RWPE2 (cell line): ENCODE measurements around the gene DRICH1.
"Not testable (repeated sequence)": the region's sequence is repeated elsewhere in the genome, so short reads cannot be mapped to it uniquely, and the experiment has no call there.

Source experiments
- ATAC-seq: fragments of 200-7000 bp; cut with Tn5 transposase; 3 replicates; pipeline ENCODE4 v1.9.1; 2021; ENCODE audit warnings: low read depth
- DNase-seq: peaks from one replicate; pipeline ENCODE4 v3.0.0-alpha.2; 2020; ENCODE audit warnings: low spot score
- H3K27ac ChIP-seq: fragments of 450-650 bp; 2 replicates; pipeline ENCODE4 v1.5.1; 2017; ENCODE audit warnings: mild to moderate bottlenecking; ENCODE audit not compliant: poor library complexity, severe bottlenecking
- H3K27me3 ChIP-seq: fragments of 250-450 bp; sonication (Bioruptor Pico); 2 replicates; pipeline ENCODE4 v1.5.1; 2021; ENCODE audit warnings: mild to moderate bottlenecking, moderate library complexity; ENCODE audit not compliant: insufficient read depth, poor library complexity, severe bottlenecking
- H3K36me3 ChIP-seq: fragments of 250-450 bp; sonication (Bioruptor Pico); 2 replicates; pipeline ENCODE4 v1.5.1; 2020; ENCODE audit warnings: low read depth, mild to moderate bottlenecking, moderate library complexity
- H3K4me1 ChIP-seq: fragments of 250-450 bp; sonication (Bioruptor Pico); 2 replicates; pipeline ENCODE4 v1.5.1; 2021; ENCODE audit warnings: mild to moderate bottlenecking, moderate library complexity; ENCODE audit not compliant: insufficient read depth, poor library complexity, severe bottlenecking
- H3K4me3 ChIP-seq: fragments of 250-450 bp; sonication (Bioruptor Pico); 2 replicates; pipeline ENCODE4 v1.5.1; 2021; ENCODE audit warnings: mild to moderate bottlenecking, moderate library complexity; ENCODE audit not compliant: severe bottlenecking
- H3K9me3 ChIP-seq: fragments of 250-450 bp; sonication (Bioruptor Pico); 2 replicates; pipeline ENCODE4 v1.5.1; 2021; ENCODE audit warnings: mild to moderate bottlenecking, moderate library complexity; ENCODE audit not compliant: severe bottlenecking
- CTCF ChIP-seq: fragments of 450-650 bp; IDR thresholded peaks from one replicate; pipeline ENCODE4 v1.5.1; 2017; ENCODE audit warnings: mild to moderate bottlenecking, moderate library complexity; ENCODE audit not compliant: poor library complexity, severe bottlenecking

The DRICH1 gene

DNA sequence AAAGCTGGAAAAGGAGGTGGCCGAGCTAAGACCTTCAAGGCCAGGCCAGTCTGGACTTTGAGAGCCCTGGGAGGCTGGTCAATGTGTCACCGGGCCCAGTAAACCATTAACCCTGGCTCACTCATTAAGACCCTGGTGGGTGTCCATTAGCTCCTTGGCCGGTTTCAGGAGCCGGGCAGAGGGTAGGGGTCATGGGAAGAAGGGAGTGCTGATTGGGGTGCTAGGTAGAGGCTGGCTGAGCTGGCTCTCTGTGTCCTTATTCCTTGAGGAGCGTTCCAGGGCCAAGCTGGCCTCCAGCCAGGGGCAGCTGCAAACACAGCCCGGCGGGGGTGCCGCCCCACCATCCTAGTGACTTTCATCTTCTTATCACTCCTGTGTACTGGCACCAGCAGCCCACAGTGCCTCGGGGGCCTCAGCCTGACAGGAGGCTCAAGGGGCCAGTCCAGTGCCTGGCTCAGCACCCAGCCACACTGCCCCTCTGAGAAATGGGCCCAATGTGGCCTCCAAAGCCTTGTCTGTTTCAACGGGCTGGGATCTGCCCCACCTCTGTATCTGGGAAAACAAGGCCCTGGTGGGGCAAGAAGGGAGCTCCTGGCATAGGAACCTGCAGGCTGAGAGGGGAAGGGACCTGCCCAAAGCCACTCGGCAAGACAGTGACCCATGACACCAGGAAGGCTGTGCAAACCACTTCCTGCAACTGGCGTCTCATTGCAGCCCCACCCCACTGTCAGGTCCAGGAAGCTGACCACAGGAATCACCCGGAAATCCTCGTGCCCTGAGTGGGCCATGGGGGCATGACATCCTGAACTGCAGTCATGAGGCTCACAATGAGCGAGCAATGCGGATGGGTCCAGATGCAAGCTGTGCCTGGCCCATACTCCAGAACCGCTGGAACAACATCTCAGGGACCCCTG, 43.6 kb upstream of the DRICH1 start:
- no peak overlapping the region for H3K4me3 ChIP-seq
- ATAC-seq = no peak
- no peaks in the 10 kb centered on the region for H3K9me3 ChIP-seq
- H3K27ac ChIP-seq = no peak overlapping the region
- peak; percentile 29 for DNase-seq
- no peaks in the 10 kb centered on the region for H3K4me1 ChIP-seq
- no peak for TF ChIP-seq CTCF
- H3K36me3 ChIP-seq = no peaks in the 10 kb centered on the region
- no peaks in the 10 kb centered on the region for H3K27me3 ChIP-seq

GRCh38 chr22:23674886-23675501, 42.9 kb upstream of the DRICH1 start:
- not testable (repeated sequence) for H3K27ac ChIP-seq, H3K4me1 ChIP-seq, ATAC-seq, H3K27me3 ChIP-seq, H3K9me3 ChIP-seq, H3K36me3 ChIP-seq, H3K4me3 ChIP-seq
- peak; percentile 19 for DNase-seq

DNA sequence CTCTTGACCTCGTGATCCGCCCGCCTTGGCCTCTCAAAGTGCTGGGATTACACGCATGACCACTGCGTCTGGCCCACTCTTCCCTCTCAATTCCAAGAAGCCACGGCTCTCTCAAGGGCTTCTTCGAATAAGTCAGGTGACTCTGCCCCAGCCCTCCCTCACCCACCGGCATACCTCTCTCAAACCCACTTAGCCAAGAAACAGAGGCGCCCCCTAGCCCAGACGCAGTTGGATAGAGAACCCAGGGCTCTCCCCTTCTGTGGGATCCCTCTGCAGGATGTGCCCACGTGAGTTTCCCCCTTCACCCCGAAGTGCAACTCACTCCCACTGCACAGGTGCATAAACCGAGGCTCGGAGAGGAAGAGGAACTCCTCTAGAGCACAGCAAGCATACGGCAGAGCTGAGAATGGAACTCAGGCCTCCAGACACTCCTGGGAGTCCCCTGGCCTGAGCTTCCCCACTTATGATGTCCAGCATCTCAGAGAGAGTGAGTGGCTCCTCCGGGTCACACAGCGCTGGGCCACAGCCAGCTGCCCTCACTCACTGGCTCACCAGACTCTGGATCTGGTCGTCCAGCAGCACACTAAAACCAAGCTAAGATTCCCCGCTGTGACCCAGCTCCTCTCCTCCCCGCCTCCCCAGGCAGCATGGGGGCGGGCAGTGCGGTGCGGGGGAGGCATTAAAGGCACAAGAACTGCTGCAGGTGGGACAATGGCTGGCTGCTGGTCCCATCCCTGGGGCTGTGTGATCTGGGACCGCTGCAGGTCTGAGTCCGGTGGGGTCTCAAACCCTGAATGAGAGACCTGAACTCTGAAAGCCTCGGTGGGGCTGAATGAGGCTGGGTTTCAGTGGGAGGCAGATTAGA, 41.9 kb upstream of the DRICH1 start:
- TF ChIP-seq CTCF = no peak
- no peaks in the 10 kb centered on the region for H3K36me3 ChIP-seq
- no peaks in the 10 kb centered on the region for H3K27me3 ChIP-seq
- no peaks in the 10 kb centered on the region for H3K9me3 ChIP-seq
- H3K4me3 ChIP-seq = no peak overlapping the region
- no peaks in the 10 kb centered on the region for H3K4me1 ChIP-seq
- no peak for ATAC-seq
- no peak overlapping the region for H3K27ac ChIP-seq
- DNase-seq = peak; percentile 34

GRCh38 chr22:23673050-23673620, 41.0 kb upstream of the DRICH1 start:
- Histone ChIP-seq H3K36me3 (no peaks in the 10 kb centered on the region), H3K4me3 (no peak overlapping the region), H3K9me3 (no peaks in the 10 kb centered on the region), H3K4me1 (no peaks in the 10 kb centered on the region), H3K27ac (no peak overlapping the region), H3K27me3 (no peaks in the 10 kb centered on the region)
- no peak for ATAC-seq
- peak; percentile 31 for DNase-seq
- no peak for TF ChIP-seq CTCF

DNA sequence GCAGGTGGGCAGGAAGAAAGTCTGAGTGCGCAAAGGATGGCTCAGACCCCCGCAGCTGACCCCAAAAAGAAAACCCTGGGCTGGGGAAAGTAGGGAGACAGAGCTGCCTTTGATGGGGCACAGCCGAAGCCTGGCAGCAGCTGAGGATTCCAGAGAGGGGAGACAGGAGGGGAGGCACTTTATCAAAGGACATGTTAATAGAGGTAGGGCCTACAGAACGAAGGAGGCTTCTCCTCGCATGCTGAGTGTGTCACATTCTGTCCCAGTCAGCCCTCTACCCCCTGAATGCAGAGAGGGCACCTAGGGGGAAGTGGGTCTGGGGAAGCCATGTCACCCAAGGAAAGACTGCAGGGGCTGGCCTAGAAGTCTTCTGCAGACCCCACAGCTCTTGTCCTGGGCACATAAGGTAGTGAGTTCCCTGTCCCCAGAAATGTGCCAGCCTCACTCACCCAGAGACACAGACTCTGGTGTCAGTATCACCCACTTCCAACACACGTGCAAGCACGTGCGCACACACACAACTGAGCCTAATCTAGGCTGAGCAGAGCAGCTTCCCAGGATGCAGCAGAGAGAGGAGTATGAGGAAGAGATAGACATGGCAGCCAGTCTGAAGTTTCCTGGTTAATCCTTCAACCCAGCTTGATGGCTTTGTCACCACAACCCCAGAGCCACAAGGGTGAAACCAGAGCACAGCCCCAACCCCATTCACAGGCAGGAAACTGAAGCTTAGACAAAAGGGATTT, 40.4 kb upstream of the DRICH1 start:
- H3K36me3 ChIP-seq, H3K27ac ChIP-seq, H3K4me1 ChIP-seq, ATAC-seq, H3K9me3 ChIP-seq, H3K27me3 ChIP-seq, H3K4me3 ChIP-seq: not testable (repeated sequence)
- DNase-seq = peak; percentile 7

DNA sequence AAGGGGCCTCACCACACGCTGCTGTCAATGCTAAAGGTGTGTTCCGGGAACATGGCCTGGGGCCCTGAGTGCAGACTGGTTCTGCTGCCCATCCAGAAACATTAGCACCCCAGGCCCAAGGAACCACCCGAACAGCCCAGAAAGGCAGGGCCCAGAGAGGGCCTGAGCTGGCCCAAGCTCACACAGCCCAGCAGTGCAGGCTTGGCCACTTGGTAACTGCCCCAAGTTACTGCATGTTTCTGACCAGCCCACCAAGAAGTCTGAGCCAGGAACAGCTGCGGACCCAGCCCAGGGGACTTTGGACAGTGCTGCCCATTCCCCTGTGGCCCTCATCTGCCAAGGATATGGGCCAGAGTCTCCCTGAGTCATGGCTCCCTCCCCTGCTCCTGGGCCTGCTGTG, 39.3 kb upstream of the DRICH1 start:
- H3K4me1 ChIP-seq, H3K4me3 ChIP-seq, H3K27me3 ChIP-seq, H3K36me3 ChIP-seq, H3K27ac ChIP-seq, H3K9me3 ChIP-seq, ATAC-seq: not testable (repeated sequence)
- DNase-seq = peak; percentile 9
